Heart left ventricle (tissue), 13 donors: ENCODE results near the gene PIR.

Experiments
- POLR2A ChIP-seq, 2 donors: fragments of 450-650 bp; IDR thresholded peaks; one replicate each; pipeline ENCODE4 v1.6.1; 2017; ENCODE audit warnings: antibody characterized with exemption in 2 of 2, mild to moderate bottlenecking in 2 of 2, moderate library complexity in 2 of 2
- TF ChIP-seq, protein P1 (sequence below), 12 donors: fragments of 200-600 bp; sonication (generic) in 4 of 12; IDR thresholded peaks; one replicate each; pipeline versions ENCODE4 v1.5.0 to v1.8.0; 2018 to 2022; ENCODE audit warnings: antibody characterized with exemption in 12 of 12, mild to moderate bottlenecking in 5 of 12
- donor health status: ischemic (EF 13 %, LVEDD 7.1; RV severe dilation, severe dysfunction).
- donor health status: DM: no; HTN: yes; CAD: no.
- donor health status: DM: no; HTN: no; CAD: no.
- donor health status: ischemic (EF 25% LVEDD 6.9; RV normal size, moderate dysfunction).
- donor health status: ischemic (EF 25% LVEDD 5.7; RV mildly dilated, moderate dysfunction).
- donor health status: ischemic (EF 35%, LVEDD 5.7; RV mildly dilated, moderate dysfunction).
- donor health status: nonischemic (EF 11% LVEDD 7.7; RV severe dilation, severe dysfunction).
- donor health status: DM: yes; HTN: yes; CAD: no.
- donor health status: PGD.
- donor health status: ischemic (EF 29% LVEDD 5.4; RV normal size, mild dysfunction).
- donor health status: nonischemic (EF 23%, LVEDD 6.1; RV moderate dilation, normal function).

DNA sequence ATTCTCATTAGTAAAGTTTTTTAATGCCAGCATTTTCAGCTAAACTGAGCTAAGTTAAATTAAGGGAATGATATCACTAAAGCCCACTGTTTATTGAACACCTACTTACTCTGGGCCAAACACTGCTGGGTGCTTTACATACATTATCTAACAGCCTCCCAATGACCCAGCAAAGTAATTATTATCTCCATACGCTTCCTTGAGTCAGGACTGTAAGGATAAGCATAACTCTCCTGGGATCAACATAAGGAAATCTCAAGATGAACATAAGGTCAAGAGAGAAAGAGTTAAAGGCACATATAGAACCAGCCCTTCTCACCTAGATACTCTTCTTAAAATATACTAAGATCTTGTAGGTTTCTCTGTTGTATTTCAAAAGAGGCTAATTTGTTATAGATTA, 21.1 kb upstream of the PIR start:
- TF ChIP-seq, protein P1, sequence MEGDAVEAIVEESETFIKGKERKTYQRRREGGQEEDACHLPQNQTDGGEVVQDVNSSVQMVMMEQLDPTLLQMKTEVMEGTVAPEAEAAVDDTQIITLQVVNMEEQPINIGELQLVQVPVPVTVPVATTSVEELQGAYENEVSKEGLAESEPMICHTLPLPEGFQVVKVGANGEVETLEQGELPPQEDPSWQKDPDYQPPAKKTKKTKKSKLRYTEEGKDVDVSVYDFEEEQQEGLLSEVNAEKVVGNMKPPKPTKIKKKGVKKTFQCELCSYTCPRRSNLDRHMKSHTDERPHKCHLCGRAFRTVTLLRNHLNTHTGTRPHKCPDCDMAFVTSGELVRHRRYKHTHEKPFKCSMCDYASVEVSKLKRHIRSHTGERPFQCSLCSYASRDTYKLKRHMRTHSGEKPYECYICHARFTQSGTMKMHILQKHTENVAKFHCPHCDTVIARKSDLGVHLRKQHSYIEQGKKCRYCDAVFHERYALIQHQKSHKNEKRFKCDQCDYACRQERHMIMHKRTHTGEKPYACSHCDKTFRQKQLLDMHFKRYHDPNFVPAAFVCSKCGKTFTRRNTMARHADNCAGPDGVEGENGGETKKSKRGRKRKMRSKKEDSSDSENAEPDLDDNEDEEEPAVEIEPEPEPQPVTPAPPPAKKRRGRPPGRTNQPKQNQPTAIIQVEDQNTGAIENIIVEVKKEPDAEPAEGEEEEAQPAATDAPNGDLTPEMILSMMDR (IDR thresholded peaks at IDR 0.05) = no peak
- no peak for TF ChIP-seq POLR2A (IDR thresholded peaks at IDR 0.05)
